Endothelial cell of umbilical vein (primary cell): ENCODE results near the gene ADRM1. TPM values are rescaled to one million over a fixed set of nuclear protein-coding genes. Genes with fewer than 3 reads are reported as not detected.

Source experiments
- BruUV-seq: library from RNA; stranded (reverse); fragments of 400-500 nt; replicated peaks from 2 replicates; lab custom pipeline; 2021; lab: Mats Ljungman, UMichigan
- CTCF ChIA-PET: fragments of 300-600, 350-600 bp; sonication (Branson Sonifier 250); formaldehyde crosslinking; loops from one replicate; lab custom pipeline; 2021; ENCODE audit warnings: antibody characterized with exemption, inconsistent platforms; lab: Charles Lee
- POLR2A ChIA-PET: fragments of 300-600, 350-600 bp; sonication (Branson Sonifier 250); formaldehyde crosslinking; loops from one replicate; lab custom pipeline; 2021; ENCODE audit warnings: antibody characterized with exemption, inconsistent platforms; lab: Charles Lee
- DNase-seq: peaks from one replicate; pipeline ENCODE4 v3.0.0-alpha.2; 2011; ENCODE audit warnings: low read depth, low spot score
- FAIRE-seq: peaks from 2 replicates; lab custom pipeline; 2011; peaks lifted over from hg19 to GRCh38; lab: Jason Lieb, UNC
- H2AFZ ChIP-seq: 2 replicates; pipeline ENCODE4 v1.6.0; 2012; ENCODE audit warnings: low read depth, low read length, control low read depth, inconsistent platforms
- H3K27ac ChIP-seq: 2 replicates; pipeline ENCODE4 v1.5.1; 2011; ENCODE audit warnings: low read depth, mild to moderate bottlenecking, control low read depth, low read length, moderate library complexity; ENCODE audit not compliant: insufficient read depth
- H3K27me3 ChIP-seq, 2 experiments: 2 replicates each; pipeline versions ENCODE4 v1.6.0 to v1.6.1; 2011; ENCODE audit warnings: low read length in 2 of 2, mixed read lengths in 1 of 2; ENCODE audit not compliant: control insufficient read depth in 2 of 2, insufficient read depth in 2 of 2
- H3K36me3 ChIP-seq, 2 experiments: 2 replicates in 1 of 2; 3 replicates in 1 of 2; pipeline ENCODE4 v1.5.1; 2011; ENCODE audit warnings: low read length in 2 of 2, mild to moderate bottlenecking in 1 of 2, moderate library complexity in 1 of 2; ENCODE audit not compliant: control insufficient read depth in 2 of 2, insufficient read depth in 2 of 2; ENCODE audit errors: extremely low read depth in 1 of 2
- H3K4me1 ChIP-seq: 3 replicates; pipeline ENCODE4 v1.5.1; 2011; ENCODE audit warnings: mild to moderate bottlenecking, low read length; ENCODE audit not compliant: control insufficient read depth, insufficient read depth; ENCODE audit errors: extremely low read depth
- H3K4me2 ChIP-seq: 2 replicates; pipeline ENCODE4 v1.6.1; 2011; ENCODE audit warnings: low read length, control low read depth, mixed read lengths; ENCODE audit not compliant: insufficient read depth
- H3K4me3 ChIP-seq, 3 experiments: fragments of 200-600 bp in 1 of 3; sonication (generic), shearing (Covaris generic) in 1 of 3; replicated peaks in 1 of 3; 2 replicates each; pipeline ENCODE4 v1.5.1; 2011 to 2016; ENCODE audit warnings: control low read depth in 3 of 3, low read length in 3 of 3, mild to moderate bottlenecking in 2 of 3, inconsistent platforms in 1 of 3, low read depth in 1 of 3, moderate library complexity in 1 of 3; ENCODE audit not compliant: insufficient read depth in 1 of 3
- H3K79me2 ChIP-seq: 2 replicates; pipeline ENCODE4 v1.6.0; 2012; ENCODE audit warnings: low read length, inconsistent platforms; ENCODE audit not compliant: control insufficient read depth, insufficient read depth
- H3K9ac ChIP-seq: replicated peaks from 2 replicates; pipeline ENCODE3; 2011; ENCODE audit warnings: low read length, control low read depth; ENCODE audit not compliant: insufficient read depth; ENCODE audit errors: extremely low read depth
- H3K9me1 ChIP-seq: replicated peaks from 3 replicates; pipeline ENCODE4 v1.6.0; 2011; ENCODE audit warnings: mild to moderate bottlenecking, low read length; ENCODE audit not compliant: control insufficient read depth, insufficient read depth; ENCODE audit errors: extremely low read depth
- H3K9me3 ChIP-seq: replicated peaks from 2 replicates; pipeline ENCODE4 v1.5.1; 2012; ENCODE audit warnings: low read length, inconsistent platforms; ENCODE audit not compliant: control insufficient read depth, insufficient read depth
- H4K20me1 ChIP-seq: replicated peaks from 2 replicates; pipeline ENCODE3; 2011; ENCODE audit warnings: mild to moderate bottlenecking, low read length; ENCODE audit not compliant: control insufficient read depth, insufficient read depth; ENCODE audit errors: extremely low read depth
- EZH2 ChIP-seq: IDR thresholded peaks from 2 replicates; pipeline ENCODE4 v1.6.1; 2012; ENCODE audit warnings: borderline replicate concordance, low read depth, mild to moderate bottlenecking, moderate library complexity, low read length, inconsistent platforms; ENCODE audit not compliant: severe bottlenecking
- FOS ChIP-seq: IDR thresholded peaks from 2 replicates; pipeline ENCODE4 v1.6.1; 2011; ENCODE audit warnings: mild to moderate bottlenecking, low read length, moderate library complexity, borderline replicate concordance; ENCODE audit not compliant: insufficient read depth
- GATA2 ChIP-seq: IDR thresholded peaks from 2 replicates; pipeline ENCODE4 v1.7.0; 2011; ENCODE audit warnings: low read depth, mild to moderate bottlenecking, moderate library complexity, mixed read lengths, low read length; ENCODE audit not compliant: insufficient read length, insufficient read depth
- JUN ChIP-seq: IDR thresholded peaks from 2 replicates; pipeline ENCODE4 v1.6.1; 2011; ENCODE audit warnings: borderline replicate concordance, low read depth; ENCODE audit not compliant: insufficient read length, insufficient read depth
- MYC ChIP-seq: IDR thresholded peaks from one replicate; pipeline ENCODE4 v1.6.1; 2011; ENCODE audit warnings: mild to moderate bottlenecking, low read depth, low read length
- POLR2A ChIP-seq: IDR thresholded peaks from 2 replicates; pipeline ENCODE4 v1.6.1; 2012; ENCODE audit warnings: low read depth, mild to moderate bottlenecking, control low read depth, low read length
- POLR2AphosphoS5 ChIP-seq: IDR thresholded peaks from 2 replicates; pipeline ENCODE4 v1.6.1; 2012; ENCODE audit warnings: low read depth, mild to moderate bottlenecking, control low read depth, low read length, moderate library complexity; ENCODE audit not compliant: insufficient read depth
- dilution Hi-C: fragments of 300-500 bp; cut with MboI; formaldehyde crosslinking; loops from one replicate; pipeline ENCODE4 v1.15.0; 2019; ENCODE audit warnings: low sequenced_read_pairs; ENCODE audit not compliant: extremely low pct_ligation_motif_present
- intact Hi-C: fragments of 100-400 bp; cut with micrococcal nuclease; formaldehyde crosslinking; loops from one replicate; pipeline ENCODE4 v1.10.0; 2022
- polyA plus RNA-seq, 4 experiments: library from polyadenylated mRNA; depleted of rRNA in 3 of 4; stranded (reverse) in 3 of 4; unstranded in 1 of 4; fragments of >200 nt; gene quantifications; 2 replicates each; pipeline versions ENCODE4 v1.2.1 to v1.2.3, GENCODE V29; 2011 to 2012; ENCODE audit warnings: missing spikeins in 1 of 4
- total RNA-seq: library from RNA; stranded (reverse); gene quantifications from 2 replicates; pipeline ENCODE4 v1.2.3, GENCODE V29; 2021
- TF ChIP-seq, protein P1 (sequence below): IDR thresholded peaks from 2 replicates; pipeline ENCODE4 v1.6.1; 2011; ENCODE audit not compliant: insufficient read depth, insufficient read length
- TF ChIP-seq, protein P2 (sequence below), 2 donors: IDR thresholded peaks; 1 replicate in 1 of 2; 2 replicates in 1 of 2; pipeline ENCODE4 v1.5.1; 2011; ENCODE audit warnings: low read length in 2 of 2, mild to moderate bottlenecking in 2 of 2, moderate library complexity in 2 of 2, control low read depth in 1 of 2, inconsistent platforms in 1 of 2, low read depth in 1 of 2; ENCODE audit not compliant: insufficient read depth in 1 of 2; ENCODE audit errors: extremely low read depth in 1 of 2

Gene ADRM1
- total and polyA plus RNA-seq, 2 donors (not counting 3 experiments of a cell fraction or from before 2014, with no cell fraction given): 154 to 179 TPM

DNA sequence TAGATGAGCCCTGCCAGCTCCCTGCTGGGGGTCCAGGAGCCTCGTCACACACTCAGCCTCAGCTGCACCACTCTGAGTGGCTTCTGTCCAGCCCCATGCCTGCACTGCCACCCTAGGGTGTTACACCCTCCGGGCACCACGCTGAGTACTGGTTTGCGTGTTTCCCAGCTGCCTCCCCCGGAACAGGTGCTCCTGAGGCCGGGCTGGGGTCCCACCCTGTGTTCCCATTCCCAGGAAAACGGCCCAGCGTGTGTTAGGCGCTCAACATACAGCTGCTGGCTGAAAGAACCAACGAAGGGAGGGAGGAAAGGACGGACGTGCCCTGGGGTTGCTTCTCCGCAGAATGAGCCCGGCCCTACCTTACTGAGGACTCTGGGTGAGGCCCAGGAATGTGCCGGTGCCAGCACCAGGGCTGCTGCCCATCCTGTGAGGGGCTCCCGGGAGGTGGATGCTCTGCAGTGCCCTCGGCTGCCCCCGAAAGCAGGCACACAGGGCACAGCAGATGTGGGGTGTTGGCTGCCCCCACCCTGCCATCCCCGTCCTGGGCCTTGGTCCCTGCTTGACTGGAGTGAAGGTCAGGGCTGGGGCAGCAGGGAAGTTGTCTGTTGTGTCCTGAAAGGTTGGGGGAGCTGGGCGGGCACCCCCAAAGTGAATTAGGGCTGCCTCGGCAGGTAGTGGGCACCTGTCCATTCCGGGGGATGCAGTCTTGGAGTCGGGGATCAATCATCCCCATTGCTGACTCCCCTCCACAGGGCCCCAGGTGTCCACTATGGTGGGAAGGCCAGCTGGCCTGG lies 48.0 kb downstream of the ADRM1 start:
- ChIA-PET CTCF (interaction anchor here (1.2 to 2.1 kb wide), 4 partner anchors 14 to 32 kb away, joined by 4 to 14 read pairs (median 12); partner anchors contain the start of gene LAMA5), POLR2A (no interaction called here)
- no peaks in the 10 kb centered on the region for H3K27me3 ChIP-seq
- H2AFZ ChIP-seq: no peak overlapping the region
- no peak overlapping the region for H3K4me3 ChIP-seq
- H3K9ac ChIP-seq: no peak overlapping the region
- peaks cover 38% of the 10 kb centered on the region for H3K79me2 ChIP-seq
- TF ChIP-seq FOS: no peak
- TF ChIP-seq JUN: no peak
- no peak for TF ChIP-seq POLR2AphosphoS5
- no peak for TF ChIP-seq GATA2
- TF ChIP-seq POLR2A: no peak
- TF ChIP-seq, protein P1, sequence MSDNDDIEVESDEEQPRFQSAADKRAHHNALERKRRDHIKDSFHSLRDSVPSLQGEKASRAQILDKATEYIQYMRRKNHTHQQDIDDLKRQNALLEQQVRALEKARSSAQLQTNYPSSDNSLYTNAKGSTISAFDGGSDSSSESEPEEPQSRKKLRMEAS: no peak
- no peak for TF ChIP-seq EZH2
- TF ChIP-seq, protein P2, sequence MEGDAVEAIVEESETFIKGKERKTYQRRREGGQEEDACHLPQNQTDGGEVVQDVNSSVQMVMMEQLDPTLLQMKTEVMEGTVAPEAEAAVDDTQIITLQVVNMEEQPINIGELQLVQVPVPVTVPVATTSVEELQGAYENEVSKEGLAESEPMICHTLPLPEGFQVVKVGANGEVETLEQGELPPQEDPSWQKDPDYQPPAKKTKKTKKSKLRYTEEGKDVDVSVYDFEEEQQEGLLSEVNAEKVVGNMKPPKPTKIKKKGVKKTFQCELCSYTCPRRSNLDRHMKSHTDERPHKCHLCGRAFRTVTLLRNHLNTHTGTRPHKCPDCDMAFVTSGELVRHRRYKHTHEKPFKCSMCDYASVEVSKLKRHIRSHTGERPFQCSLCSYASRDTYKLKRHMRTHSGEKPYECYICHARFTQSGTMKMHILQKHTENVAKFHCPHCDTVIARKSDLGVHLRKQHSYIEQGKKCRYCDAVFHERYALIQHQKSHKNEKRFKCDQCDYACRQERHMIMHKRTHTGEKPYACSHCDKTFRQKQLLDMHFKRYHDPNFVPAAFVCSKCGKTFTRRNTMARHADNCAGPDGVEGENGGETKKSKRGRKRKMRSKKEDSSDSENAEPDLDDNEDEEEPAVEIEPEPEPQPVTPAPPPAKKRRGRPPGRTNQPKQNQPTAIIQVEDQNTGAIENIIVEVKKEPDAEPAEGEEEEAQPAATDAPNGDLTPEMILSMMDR (IDR thresholded peaks at IDR 0.05; ENCODE audit: extremely low read depth in 1 of 2, insufficient read depth in 1 of 2, low read depth in 1 of 2, low read length in 2 of 2): no peak
- no peak for TF ChIP-seq MYC
- H3K27ac ChIP-seq: no peak overlapping the region
- peaks cover 8% of the 10 kb centered on the region for H3K4me1 ChIP-seq
- no TSS peak for BruUV-seq
- H3K4me2 ChIP-seq: no peak overlapping the region
- no peaks in the 10 kb centered on the region for H3K9me1 ChIP-seq
- H3K36me3 ChIP-seq: peaks cover 7 to 33% of the 10 kb centered on the region in 2 experiments
- dilution Hi-C loops: no loop called here
- H3K9me3 ChIP-seq: no peaks in the 10 kb centered on the region
- FAIRE-seq (no peak), DNase-seq (no peak)
- intact Hi-C loops: no loop called here
- no peaks in the 10 kb centered on the region for H4K20me1 ChIP-seq
